ENCODE measurements around the gene PDCD1. TPM values are rescaled to one million over a fixed set of nuclear protein-coding genes. Genes with fewer than 3 reads are reported as not detected.
A peak's percentile ranks its signal among the peaks of the same experiment; 100 is the strongest.

Gene PDCD1
- total and polyA plus RNA-seq, 12 donors: 1.3 to 14.2 (median 3.2) TPM

- TF ChIP-seq CTCF (IDR thresholded peaks at IDR 0.05): no peak
- H3K9me3 ChIP-seq: no peaks in the 10 kb centered on the region
- no peak for DNase-seq
- intact Hi-C loops (cut with DNase I): no loop called here
- no peak for ATAC-seq
- H3K4me1 ChIP-seq: peaks cover 4 to 34% (median 19%) of the 10 kb centered on the region in 9 donors
- H3K4me3 ChIP-seq: no peak overlapping the region
- 91% methylated on average over 21 to 22 of the region's 22 CpGs for WGBS, 2 donors
- H3K36me3 ChIP-seq: no peaks in the 10 kb centered on the region
- no peak overlapping the region for H3K27ac ChIP-seq
- peaks cover 0 to 6% (median 0%) of the 10 kb centered on the region in 7 donors for H3K27me3 ChIP-seq
Observed at GRCh38 chr2:241846406-241846805, 12.3 kb downstream of the PDCD1 start.

- Histone ChIP-seq H3K27me3 (peaks cover 0 to 6% (median 0%) of the 10 kb centered on the region in 7 donors), H3K9me3 (no peaks in the 10 kb centered on the region), H3K4me1 (peaks cover 4 to 34% (median 23%) of the 10 kb centered on the region in 9 donors), H3K4me3 (peak overlapping the region in 9 of 10 donors; percentile 12 to 53 (median 46)), H3K27ac (peak overlapping the region in 8 of 10 donors; percentile 38 to 88 (median 74)), H3K36me3 (no peaks in the 10 kb centered on the region)
- intact Hi-C loops (cut with DNase I): no loop called here
- TF ChIP-seq CTCF (IDR thresholded peaks at IDR 0.05): no peak
- no peak for ATAC-seq
- no peak for DNase-seq
- WGBS, 2 donors: 83 to 87% methylated on average over 37 of the region's 37 CpGs
Observed at GRCh38 chr2:241844831-241845578, 13.7 kb downstream of the PDCD1 start.

- peaks cover 0 to 6% (median 0%) of the 10 kb centered on the region in 7 donors for H3K27me3 ChIP-seq
- DNase-seq (peak; percentile 82 to 84), ATAC-seq (peak; percentile 82 to 94 (median 84))
- H3K27ac ChIP-seq: peak overlapping the region in 9 of 10 donors; percentile 38 to 88 (median 74)
- 5 to 9% methylated on average over 48 to 59 of the region's 65 CpGs for WGBS, 2 donors
- peaks cover 4 to 34% (median 23%) of the 10 kb centered on the region in 9 donors for H3K4me1 ChIP-seq
- no peaks in the 10 kb centered on the region for H3K9me3 ChIP-seq
- intact Hi-C loops (cut with DNase I): no loop called here
- no peaks in the 10 kb centered on the region for H3K36me3 ChIP-seq
- peak overlapping the region in 9 of 10 donors; percentile 12 to 53 (median 46) for H3K4me3 ChIP-seq
- peak in 4 of 9 donors; percentile 14 to 41 (median 28) for TF ChIP-seq CTCF (IDR thresholded peaks at IDR 0.05)
Observed at GRCh38 chr2:241844066-241844728, 14.5 kb downstream of the PDCD1 start.

GRCh38 chr2:241843321-241844065 is 15.2 kb downstream of the PDCD1 start:
- Histone ChIP-seq H3K9me3 (no peaks in the 10 kb centered on the region), H3K4me3 (peak overlapping the region in 7 of 10 donors; percentile 12 to 46 (median 38)), H3K36me3 (no peaks in the 10 kb centered on the region), H3K27ac (peak overlapping the region in 9 of 10 donors; percentile 38 to 88 (median 74)), H3K27me3 (peaks cover 0 to 6% (median 0%) of the 10 kb centered on the region in 7 donors), H3K4me1 (peaks cover 4 to 34% (median 23%) of the 10 kb centered on the region in 9 donors)
- peak in 1 of 2 donors; percentile 18 for DNase-seq
- intact Hi-C loops (cut with DNase I): no loop called here
- no peak for TF ChIP-seq CTCF (IDR thresholded peaks at IDR 0.05)
- WGBS, 2 donors: 51 to 57% methylated on average over 45 to 52 of the region's 52 CpGs
- peak in 5 of 8 donors; percentile 2 to 37 (median 8) for ATAC-seq
